ENCODE measurements around the gene RACK1.

The RACK1 gene

GRCh38 chr5:181259283-181259682 lies 15.6 kb upstream of the RACK1 start:
- no peak for DNase-seq

GRCh38 chr5:181258576-181258975 lies 14.9 kb upstream of the RACK1 start:
- DNase-seq: no peak

DNA sequence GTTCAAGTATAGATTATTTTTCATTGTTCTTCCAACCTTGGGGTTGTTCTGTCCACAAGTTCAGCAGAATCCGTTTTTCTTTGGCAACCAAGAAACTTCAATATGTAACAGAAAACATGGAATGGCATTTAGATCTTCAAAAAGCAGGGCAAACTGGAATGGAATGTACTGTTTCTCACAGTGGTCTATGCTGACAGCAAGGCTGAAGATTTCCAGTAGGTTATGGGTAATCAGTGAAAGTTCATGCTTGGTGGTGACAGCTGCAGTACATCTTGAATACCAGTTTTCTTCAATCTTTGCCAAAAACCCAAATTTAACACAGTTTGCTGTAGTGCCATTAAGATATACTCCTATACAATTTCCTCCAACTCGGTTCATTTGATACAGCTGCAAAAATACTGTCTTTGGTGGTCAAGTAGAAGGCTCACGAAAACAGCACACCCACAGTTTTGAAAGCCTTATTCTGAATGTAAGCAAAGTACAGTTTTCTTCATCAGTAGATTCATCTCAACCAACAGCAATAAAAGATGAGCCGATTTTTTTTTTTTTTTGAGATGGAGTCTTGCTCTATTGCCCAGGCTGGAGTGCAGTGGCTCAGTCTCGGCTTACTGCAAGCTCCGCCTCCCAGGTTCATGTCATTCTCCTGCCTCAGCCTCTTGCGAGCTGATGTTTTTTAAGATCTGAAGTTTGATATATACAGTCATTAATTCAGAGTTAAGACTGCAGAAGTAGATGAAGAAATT lies 12.3 kb upstream of the RACK1 start:
- DNase-seq: no peak

GRCh38 chr5:181255276-181255675 lies 11.6 kb upstream of the RACK1 start:
- DNase-seq: no peak

DNA sequence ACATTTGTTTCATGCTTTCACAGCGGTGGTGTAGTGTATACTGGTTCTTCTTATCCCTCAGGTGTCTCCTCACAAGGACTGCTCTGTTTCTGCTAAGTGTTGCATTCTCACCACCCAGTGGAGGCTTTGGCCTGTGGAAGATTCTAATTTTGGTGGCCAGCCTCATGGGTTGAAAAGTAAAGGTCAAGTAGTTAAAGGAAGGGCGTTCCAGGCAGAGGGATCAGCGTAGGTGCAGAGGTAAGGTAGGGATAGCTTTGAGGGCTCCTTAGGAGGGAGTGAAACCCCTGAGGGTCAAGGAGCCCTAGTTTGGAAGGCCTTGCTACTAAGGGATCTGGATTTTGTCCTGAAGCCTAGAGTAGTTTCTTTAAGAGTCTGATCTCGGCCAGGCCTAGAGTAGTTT lies 4.6 kb upstream of the RACK1 start:
- no peak for DNase-seq

- DNase-seq: peak; percentile 90
These were observed 2.8 kb upstream of the RACK1 start for GRCh38 chr5:181246276-181247049.

- DNase-seq: no peak
These were observed 1.9 kb upstream of the RACK1 start for GRCh38 chr5:181245427-181246275.

DNA sequence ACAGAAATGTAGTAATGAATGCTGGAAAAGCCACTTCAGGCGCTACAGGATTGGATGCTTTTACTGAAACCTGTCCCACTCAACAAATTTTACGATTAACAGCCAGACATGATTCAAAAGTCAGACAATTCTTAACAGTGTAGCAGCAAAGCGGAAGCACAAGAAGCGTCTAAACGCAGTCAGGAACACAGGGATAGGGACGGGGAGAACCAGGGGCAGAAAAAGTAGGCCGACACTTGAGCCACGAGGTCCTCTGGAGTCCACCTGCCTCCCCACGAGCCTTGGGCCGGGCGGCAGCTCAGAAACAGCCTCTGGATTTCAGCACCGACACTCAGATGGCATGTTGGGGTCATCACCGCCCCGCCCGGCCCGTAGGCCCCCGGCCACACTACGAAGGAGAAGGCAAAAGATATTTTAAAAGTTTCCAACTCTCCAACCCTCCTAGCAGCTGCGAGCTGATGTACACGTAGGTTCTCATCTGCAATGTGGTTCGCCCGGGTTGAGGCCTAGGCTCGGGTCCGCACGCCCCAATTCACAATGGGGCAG lies 615 bp downstream of the RACK1 start:
- DNase-seq: peak; percentile 37

DNA sequence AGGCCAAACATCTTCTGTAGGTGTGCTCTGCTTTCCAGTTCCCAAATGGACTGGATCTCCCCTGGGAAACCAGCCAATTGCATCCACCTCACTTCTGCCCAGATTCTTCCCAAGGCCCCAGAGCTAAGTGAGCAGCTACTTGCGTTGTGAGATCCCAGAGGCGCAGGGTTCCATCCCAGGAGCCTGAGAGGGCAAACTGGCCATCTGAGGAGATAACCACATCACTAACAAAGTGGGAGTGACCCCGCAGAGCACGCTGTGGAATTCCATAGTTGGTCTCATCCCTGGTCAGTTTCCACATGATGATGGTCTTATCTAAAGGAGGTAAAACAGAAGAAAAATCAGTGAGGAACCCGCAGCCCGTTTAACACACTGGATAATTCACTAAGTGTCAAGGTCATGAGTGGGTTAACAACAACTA lies 1.7 kb downstream of the RACK1 start:
- no peak for DNase-seq

DNA sequence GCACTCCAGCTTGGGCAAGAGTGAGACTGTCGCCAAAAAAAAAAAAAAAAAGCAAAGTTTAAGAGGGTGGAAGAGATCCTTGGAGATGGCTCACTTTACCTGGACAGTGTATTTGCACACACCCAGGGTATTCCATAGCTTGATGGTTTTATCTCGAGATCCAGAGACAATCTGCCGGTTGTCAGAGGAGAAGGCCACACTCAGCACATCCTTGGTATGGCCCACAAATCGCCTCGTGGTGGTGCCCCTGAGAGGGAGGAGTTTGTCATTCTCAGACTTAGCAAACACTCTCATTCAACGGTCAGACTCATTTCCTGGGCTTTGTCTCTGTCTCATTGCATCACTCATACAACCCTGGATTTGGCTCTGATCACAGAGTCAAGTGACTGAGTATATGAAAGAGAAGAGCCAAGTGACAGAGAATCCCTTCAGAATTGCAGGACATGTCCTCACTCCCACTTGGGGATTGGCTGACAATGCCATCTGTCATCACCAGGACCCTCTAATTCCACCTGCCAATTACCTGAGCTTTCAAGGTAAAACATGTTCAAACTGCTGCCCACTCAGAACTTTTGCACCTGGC lies 2.2 kb downstream of the RACK1 start:
- peak; percentile 90 for DNase-seq

DNA sequence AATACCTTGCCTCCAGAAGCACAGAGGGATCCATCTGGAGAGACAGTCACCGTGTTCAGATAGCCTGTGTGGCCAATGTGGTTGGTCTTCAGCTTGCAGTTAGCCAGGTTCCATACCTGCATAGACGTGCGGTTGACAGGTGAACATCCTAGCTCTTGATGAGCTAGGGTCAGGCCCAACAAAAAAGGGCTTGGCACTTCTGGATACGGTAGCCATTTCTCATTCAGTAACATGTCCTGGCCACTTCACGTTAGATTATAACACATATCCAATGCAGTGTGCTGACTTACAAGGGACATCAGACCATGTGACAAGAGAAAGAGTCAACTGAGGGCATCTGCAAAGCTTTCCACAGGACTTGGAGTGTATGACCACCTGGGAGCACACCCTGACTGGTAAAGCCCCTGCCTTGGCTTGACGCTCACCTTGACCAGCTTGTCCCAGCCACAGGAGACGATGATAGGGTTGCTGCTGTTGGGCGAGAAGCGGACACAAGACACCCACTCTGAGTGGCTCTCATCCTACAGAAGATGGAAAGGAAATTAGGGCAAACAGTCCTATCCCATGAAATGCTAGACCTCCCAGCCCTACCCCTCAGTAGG lies 4.5 kb downstream of the RACK1 start:
- DNase-seq: no peak

- no peak for DNase-seq
These were observed 5.8 kb downstream of the RACK1 start for GRCh38 chr5:181237729-181238385.

GRCh38 chr5:181236954-181237641 lies 6.6 kb downstream of the RACK1 start:
- DNase-seq: no peak

DNA sequence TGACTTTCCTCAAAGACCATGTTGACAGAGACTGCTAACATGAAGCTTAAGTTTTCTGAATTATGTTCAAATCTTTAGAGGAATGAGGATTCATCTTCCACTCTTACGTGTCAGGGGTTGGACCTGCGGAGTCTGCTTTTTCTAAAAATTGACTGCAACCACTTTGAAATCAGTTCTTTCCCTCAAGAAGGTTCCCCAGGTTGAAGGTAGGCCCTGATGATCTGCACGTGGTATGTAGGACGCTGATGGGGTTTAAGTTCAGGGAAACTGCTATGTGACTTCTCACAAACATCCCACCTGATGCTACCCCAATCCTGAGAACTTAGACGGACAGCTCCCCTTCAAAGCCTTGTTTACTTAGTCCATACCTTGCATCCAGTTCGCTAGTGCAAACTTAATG lies 7.2 kb downstream of the RACK1 start:
- DNase-seq: no peak

- no peak for DNase-seq
These were observed 7.9 kb downstream of the RACK1 start for GRCh38 chr5:181235689-181236366.

DNA sequence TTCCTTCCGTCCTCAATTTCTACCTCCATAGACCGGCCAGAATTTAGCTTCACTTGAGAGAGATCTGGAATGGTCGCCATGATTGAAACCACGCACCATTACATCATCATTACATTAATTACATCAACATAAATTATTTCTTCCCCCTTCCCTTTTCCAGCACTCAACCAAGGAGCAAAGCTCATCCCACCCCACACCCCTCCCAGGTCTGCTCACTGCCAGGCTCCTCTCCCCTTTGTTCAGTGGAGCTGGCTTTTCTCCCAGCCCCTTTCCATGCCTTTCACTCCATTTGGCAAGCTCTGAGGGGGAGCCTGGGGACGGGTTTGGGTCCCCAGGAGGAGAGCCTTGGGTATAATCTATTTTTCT lies 8.4 kb downstream of the RACK1 start:
- no peak for DNase-seq

DNA sequence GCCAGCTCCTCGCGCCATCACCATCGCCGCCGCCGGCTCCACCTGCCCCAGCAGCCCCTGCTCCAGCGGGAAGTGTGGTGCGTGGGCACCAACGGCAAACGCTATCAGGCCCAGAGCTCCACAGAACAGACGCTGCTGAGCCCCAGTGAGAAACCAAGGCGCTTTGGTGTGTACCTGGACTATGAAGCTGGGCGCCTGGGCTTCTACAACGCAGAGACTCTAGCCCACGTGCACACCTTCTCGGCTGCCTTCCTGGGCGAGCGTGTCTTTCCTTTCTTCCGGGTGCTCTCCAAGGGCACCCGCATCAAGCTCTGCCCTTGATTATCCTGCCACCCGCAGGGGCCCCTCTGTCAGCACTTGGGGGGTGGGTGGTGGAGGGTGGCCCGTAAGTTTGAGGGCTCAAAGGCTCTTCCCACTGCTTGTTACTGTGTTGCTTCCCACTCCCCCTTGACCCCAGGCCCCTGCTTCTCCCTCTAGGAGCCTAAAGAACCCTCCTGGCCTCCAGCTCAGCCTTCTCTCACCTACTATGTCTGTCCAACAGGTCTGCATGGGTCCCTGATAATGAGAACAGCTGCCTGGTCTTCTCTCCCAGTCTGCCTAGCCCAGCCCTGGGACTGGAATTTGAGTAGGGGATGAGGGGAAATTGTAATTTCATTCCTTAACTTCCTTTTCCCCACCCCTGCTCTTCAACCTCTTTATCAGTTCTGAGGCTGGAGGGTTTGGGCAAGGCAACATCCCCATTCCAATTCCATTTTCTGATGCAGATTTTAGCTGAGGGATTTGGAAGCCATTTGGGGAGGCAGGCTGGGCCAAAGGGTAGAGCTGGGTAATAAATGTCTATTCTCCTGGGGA lies 9.0 kb downstream of the RACK1 start:
- DNase-seq: no peak

- DNase-seq: no peak
These were observed 9.8 kb downstream of the RACK1 start for GRCh38 chr5:181233801-181234454.

Data from activated CD4-positive, alpha-beta T cell treated with anti-CD3 and anti-CD28 coated beads, Interleukin-10, Interleukin-2, amounts not matched to agents 100 ng/mL and 50 ng/mL, durations not matched to agents 16 hours and 8 hours (primary cell).